Ishikawa (cell line): Measurements from ENCODE around the gene RNASET2.

Source experiments
- CEBPB ChIP-seq: IDR thresholded peaks from 2 replicates; pipeline ENCODE4 v1.6.1; 2012
- EGR1 ChIP-seq: IDR thresholded peaks from 2 replicates; pipeline ENCODE4 v1.6.1; 2012
- EP300 ChIP-seq: IDR thresholded peaks from 2 replicates; pipeline ENCODE4 v1.6.1; 2012; ENCODE audit warnings: borderline replicate concordance
- FOXM1 ChIP-seq: IDR thresholded peaks from 2 replicates; pipeline ENCODE4 v1.6.1; 2012; ENCODE audit warnings: low read depth, borderline replicate concordance
- MAX ChIP-seq: IDR thresholded peaks from 2 replicates; pipeline ENCODE4 v1.6.1; 2012
- TAF1 ChIP-seq: IDR thresholded peaks from 2 replicates; pipeline ENCODE4 v1.6.1; 2012; ENCODE audit warnings: low read depth, mild to moderate bottlenecking
- TCF12 ChIP-seq: IDR thresholded peaks from 2 replicates; pipeline ENCODE4 v1.6.1; 2012; ENCODE audit warnings: low read depth
- TEAD4 ChIP-seq: IDR thresholded peaks from 2 replicates; pipeline ENCODE4 v1.6.1; 2012
- USF1 ChIP-seq: IDR thresholded peaks from 2 replicates; pipeline ENCODE4 v1.6.1; 2012
- YY1 ChIP-seq: IDR thresholded peaks from 2 replicates; pipeline ENCODE4 v1.6.1; 2012; ENCODE audit warnings: low read depth

GRCh38 chr6:166957087-166957804 is 896 bp upstream of the RNASET2 start:
- TF ChIP-seq TAF1 (no peak), EGR1 (0 out of 2 replicates have a peak, but pooled peaks have one; percentile 42), TEAD4 (no peak), FOXM1 (no peak), TCF12 (peak; percentile 8; the same call in 1 of the 2 replicates), EP300 (no peak), MAX (no peak), YY1 (0 out of 2 replicates have a peak, but pooled peaks have one; percentile 19), CEBPB (no peak), USF1 (no peak)
